SU-DHL-6 (cell line): ENCODE data around the gene LHB.
"Not testable (repeated sequence)": the region's sequence is repeated elsewhere in the genome, so short reads cannot be mapped to it uniquely, and the experiment has no call there.

Experiments used
- CTCF ChIP-seq: fragments of 200-600 bp; sonication (generic); IDR thresholded peaks from one replicate; pipeline ENCODE4 v1.5.1; 2017; ENCODE audit warnings: antibody characterized with exemption, mild to moderate bottlenecking, low read length, moderate library complexity; ENCODE audit not compliant: insufficient read depth, poor library complexity, severe bottlenecking
- EZH2phosphoT487 ChIP-seq: fragments of 200-600 bp; sonication (generic), shearing (Covaris generic); conservative IDR thresholded peaks from 2 replicates; pipeline ENCODE4 v1.6.1; 2018; ENCODE audit warnings: mild to moderate bottlenecking, antibody characterized with exemption, low read length, moderate library complexity, mixed read lengths

GRCh38 chr19:49031642-49032301 lies 14.9 kb upstream of the LHB start, which contains the start of gene CGB2:
- not testable (repeated sequence) for TF ChIP-seq CTCF, EZH2phosphoT487
